NCI-H524 (cell line): ENCODE data around the gene PQBP1.
"Not testable (repeated sequence)": the region's sequence is repeated elsewhere in the genome, so short reads cannot be mapped to it uniquely, and the experiment has no call there.

Experiments
- DNase-seq, 2 experiments: peaks; one replicate each; lab custom pipeline; 2025; lab: John Stamatoyannopoulos, UW

PQBP1 gene, protein sequence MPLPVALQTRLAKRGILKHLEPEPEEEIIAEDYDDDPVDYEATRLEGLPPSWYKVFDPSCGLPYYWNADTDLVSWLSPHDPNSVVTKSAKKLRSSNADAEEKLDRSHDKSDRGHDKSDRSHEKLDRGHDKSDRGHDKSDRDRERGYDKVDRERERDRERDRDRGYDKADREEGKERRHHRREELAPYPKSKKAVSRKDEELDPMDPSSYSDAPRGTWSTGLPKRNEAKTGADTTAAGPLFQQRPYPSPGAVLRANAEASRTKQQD

DNA sequence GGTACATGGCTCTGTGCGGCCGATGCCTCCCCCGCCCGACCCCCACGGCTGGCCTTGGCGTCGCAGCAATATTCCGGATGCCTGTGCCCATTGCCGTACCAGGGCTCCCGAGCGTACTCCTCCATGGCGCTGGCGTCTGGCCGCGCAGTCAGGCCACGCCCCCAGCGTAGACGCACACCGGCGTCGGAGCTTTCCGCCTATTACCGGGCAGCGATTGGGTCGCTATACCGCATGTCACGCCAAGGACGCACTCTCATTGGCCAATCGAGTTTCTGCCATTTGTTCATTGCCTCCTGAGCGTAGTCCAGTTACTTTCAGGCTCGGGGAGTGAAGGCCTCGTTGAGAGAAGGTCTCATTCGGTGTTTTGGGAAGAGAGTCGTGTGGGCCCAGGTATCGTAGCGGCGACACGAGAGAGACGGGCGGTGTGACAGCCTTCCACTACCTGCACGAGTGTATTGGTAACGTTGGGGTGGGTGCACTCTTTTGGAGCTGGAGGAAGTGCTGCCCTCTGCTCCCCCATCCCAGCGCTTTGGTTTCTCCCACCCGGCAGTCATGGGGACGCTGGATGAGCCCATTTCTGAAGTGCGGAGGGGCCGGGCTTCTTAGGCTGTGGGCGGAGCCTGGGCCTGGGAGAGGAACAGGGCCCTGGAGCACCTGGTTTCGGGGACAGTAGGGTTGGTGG lies at the start of gene PQBP1, which contains the start of gene TIMM17B:
TSS of gene PQBP1 (plus strand) at position 306 of the 682 bp plus-strand sequence. CDS start 580 bp downstream, outside the sequence.
TSS of gene TIMM17B (minus strand) at position 144 of the 682 bp plus-strand sequence. CDS start at position 125, 19 bp downstream.
- DNase-seq: peak; percentile 96 to 97

DNA sequence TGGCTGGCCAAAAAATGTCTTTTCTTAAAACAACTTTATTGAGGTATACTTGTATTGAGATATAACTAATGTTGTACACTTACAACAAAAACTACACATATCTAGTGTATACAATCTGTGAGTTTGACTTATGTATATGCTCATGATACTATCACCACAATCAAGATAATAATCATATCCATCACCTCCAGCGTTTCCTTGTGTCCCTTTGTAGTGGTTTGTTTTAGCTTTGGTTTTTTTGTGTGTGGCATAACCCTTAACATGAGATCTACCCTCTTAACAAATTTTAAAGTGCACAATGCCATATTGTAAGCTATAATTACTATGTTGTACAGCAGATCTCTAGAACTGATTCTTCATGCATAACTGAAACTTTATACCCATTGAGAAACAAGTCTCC lies 48.9 kb upstream of the PQBP1 start:
- no peak for DNase-seq

DNA sequence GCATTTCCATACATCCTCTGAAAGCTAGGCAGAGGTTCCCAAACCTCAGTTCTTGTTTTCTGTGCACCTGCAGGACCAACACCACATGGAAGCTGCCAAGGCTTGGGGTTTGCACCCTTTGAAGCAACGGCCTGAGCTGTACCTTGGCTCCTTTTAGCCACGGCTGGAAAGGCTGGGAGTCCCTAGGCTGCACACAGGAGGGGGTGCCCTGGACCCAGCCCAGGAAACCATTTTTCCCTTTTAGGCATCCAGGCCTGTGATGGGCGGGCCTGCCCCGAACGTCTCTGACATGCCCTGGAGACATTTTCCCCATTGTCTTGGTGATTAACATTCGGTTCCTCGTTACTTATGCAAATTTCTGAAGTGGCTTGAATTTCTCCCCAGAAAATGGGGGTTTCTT lies 44.9 kb upstream of the PQBP1 start:
- no peak for DNase-seq

DNA sequence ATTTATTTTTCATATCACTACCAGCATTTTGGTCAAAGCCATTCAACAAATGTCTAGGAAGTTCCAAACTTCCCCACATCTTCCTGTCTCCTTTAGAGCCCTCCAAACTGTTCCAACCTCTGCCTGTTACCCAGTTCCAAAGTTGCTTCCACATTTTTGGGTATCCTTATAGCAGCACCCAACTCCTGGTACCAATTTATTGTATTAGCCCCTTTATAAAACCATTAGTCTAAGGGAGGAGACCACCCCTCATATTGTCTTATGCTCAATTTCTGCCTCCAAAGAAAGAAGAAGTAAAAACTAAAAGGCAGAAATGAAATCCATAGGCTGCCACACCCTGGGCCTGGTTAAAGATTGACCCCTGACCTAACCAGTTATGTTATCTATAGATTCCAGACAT lies 44.2 kb upstream of the PQBP1 start:
- DNase-seq: not testable (repeated sequence)

DNA sequence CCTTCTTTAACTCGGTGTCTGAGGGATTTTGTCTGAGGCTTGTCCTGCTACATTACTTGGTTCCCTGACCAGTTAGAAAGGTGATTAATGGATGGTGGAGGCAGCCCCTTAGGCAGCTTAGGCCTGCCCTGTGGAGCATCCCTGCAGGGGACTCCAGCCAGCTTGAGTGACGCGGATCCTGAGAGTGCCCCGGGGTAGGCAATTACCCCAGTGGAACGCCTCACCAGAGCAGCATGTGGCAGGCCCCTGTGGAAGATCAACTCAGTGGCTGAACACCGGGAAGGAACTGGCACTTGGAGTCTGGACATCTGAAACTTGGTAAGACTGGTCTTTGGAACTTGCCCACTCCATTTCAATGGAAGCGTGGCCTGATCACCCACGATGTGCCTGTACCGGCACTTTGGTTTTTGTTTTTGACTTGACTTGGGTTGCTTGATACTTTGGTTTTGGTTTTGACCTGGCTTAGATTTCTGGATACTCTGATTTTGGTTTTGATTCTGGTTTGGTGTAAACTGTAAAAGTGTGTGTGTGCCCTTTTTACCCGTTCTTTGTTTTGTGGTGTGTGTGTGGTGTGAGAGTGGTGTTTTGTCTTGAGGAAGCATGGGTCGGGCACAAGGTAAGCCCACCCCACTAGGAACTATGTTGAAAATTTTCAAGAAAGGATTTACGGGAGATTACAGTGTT lies 43.5 kb upstream of the PQBP1 start:
- not testable (repeated sequence) for DNase-seq

DNA sequence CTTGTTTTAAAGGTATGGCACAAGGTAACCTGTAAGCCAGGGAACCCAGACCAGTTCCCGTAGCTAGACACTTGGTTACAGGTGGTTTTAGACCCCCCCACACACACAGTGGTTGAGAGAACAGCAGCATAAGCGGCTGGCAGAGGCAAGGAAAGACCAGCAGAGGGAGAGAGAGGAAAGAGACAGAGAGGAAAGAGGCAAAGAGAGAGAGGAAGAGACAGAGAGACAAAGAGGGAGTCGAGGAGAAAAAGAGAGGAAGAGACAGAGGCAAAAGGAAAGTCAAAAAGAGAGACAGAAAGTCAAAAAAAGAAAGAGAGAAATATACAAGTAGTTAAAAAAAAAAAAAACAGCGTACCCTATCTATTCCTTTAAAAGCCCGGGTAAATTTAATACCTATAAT lies 42.8 kb upstream of the PQBP1 start:
- peak in 1 of 2 experiments; percentile 11 for DNase-seq

DNA sequence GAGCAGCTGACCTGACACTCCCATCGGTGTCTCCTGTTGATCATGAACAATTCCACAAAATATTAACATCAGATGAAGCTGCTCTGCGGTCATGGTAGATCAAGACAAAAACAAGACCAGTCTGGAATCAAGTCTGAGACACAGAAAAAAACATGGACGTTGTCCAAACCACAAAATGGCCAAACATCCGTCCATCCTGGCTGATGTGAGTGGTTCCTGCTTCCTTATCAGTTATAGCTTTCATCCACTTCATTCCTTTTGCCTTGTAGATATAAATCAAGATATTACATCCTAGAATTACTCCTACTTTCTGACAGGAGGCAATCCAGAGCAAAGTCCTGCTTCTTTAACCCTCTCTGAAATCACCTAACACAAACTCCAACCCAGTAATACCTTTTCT lies 33.5 kb upstream of the PQBP1 start:
- DNase-seq: no peak

DNA sequence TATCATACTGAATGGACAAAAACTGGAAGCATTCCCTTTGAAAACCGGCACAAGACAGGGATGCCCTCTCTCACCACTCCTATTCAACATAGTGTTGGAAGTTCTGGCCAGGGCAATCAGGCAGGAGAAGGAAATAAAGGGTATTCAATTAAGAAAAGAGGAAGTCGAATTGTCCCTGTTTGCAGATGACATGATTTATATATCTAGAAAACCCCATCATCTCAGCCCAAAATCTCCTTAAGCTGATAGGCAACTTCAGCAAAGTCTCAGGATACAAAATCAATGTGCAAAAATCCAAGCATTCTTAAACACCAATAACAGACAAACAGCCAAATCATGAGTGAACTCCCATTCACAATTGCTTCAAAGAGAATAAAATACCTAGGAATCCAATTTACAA lies 25.7 kb upstream of the PQBP1 start:
- DNase-seq: not testable (repeated sequence)

DNA sequence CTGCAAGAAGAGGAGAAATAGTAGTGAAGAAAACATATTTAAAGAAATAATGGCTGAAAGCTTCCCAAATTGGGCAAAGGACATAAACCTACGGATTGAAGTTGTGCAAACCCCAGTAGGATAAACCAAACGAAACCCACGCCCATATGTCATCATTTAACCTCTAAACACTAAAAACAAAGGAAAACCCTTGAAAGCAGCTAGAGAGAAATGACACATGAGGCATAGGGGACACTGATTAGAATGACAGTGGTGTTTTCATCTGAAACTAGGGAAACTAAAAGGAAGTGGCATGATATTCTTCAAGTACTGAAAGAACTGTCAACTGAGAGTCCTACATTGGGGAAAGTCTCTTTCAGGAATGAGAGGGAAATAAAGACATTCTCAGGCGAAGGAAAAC lies 20.8 kb upstream of the PQBP1 start:
- not testable (repeated sequence) for DNase-seq

DNA sequence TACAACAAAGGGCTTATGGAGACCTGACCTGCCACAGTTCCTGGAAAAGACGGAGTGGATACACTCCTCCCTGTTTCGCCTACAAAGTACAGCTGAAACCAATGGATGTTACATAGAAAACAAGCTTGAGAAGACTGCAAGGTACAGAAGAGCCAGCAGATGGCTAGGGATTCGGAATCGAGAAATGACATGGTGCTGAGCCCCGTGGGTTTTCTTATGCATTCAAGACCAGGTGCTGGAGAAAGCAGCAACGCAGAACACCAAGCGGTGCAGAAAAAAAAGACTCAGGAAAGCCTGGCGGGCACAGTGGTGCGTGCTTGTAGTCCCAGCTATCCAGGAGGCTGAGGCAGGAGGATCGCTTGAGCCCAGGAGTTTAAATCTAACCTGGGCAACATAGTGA lies 14.0 kb upstream of the PQBP1 start:
- DNase-seq: peak; percentile 8 to 36

DNA sequence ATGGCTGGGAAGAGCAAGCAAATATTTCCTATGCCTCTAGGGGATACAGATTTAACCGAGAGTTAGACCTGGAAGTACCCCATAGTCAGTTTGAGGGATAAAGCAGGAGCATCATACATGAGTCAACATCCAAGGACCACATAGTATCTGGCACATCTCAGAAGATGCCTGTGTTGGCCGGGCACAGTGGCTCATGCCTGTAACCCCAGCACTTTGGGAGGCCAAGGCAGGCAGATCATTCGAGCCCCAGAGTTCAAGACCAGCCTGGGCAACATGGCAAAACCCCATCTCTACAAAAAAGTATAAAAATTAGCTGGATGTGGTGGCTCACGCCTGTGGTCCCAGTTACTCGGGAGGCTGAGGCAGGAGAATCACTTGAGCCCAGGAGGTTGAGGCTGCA lies 11.1 kb upstream of the PQBP1 start:
- not testable (repeated sequence) for DNase-seq

DNA sequence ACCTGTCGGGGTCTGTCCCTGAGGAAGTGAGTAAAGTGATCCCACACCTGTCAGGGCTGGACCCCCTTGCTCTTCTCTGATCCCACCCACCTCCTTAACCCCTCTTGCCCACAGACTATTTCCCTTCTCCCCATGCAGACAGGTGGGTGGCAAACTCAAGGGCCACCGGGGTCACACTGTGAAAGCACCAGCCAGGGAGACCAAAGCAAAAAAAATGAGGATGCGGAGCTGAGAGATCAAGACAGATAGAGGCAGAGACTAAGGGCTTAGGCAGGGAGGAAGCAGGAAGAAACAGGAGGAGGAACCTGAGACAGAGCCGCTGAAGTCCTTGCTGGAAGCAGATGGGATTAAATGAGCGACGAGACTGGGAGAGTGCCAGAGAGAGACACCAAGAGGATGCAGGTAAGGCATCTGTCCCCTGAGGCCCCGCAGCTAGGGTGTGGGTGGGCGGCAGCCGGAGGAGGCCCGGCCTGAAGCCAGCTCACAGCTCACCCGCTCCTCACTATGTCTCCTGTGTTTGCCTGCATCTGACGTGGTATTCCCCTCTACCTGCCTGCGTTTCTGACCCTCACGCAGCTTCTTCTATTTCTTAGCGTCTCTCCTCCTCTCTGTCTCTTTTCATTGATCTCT lies 7.3 kb upstream of the PQBP1 start:
- peak; percentile 34 to 70 for DNase-seq

DNA sequence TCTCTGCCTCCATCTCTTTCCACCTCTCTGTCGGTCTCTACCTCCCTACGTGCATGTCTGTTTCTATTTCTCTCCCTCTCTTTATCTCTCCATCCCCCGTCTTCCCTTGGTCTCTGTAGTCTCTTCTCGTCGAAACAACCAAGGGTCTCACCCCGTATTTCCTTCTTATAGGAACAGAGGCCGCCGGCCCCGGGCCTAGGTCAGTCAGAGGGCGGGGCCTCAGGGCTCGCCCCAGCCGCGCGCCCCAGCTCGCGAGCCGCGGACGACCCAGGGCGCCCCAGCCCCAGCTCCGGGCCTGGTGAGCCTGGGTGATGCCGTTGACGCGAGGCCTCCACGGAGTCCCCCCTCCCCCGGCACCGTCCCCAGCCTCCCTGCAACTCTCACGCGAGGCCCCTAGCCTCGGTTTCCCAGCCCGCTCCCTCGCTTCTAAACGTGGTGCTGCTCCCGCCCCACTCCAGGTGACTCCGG lies 6.8 kb upstream of the PQBP1 start:
- DNase-seq: peak in 1 of 2 experiments; percentile 41

DNA sequence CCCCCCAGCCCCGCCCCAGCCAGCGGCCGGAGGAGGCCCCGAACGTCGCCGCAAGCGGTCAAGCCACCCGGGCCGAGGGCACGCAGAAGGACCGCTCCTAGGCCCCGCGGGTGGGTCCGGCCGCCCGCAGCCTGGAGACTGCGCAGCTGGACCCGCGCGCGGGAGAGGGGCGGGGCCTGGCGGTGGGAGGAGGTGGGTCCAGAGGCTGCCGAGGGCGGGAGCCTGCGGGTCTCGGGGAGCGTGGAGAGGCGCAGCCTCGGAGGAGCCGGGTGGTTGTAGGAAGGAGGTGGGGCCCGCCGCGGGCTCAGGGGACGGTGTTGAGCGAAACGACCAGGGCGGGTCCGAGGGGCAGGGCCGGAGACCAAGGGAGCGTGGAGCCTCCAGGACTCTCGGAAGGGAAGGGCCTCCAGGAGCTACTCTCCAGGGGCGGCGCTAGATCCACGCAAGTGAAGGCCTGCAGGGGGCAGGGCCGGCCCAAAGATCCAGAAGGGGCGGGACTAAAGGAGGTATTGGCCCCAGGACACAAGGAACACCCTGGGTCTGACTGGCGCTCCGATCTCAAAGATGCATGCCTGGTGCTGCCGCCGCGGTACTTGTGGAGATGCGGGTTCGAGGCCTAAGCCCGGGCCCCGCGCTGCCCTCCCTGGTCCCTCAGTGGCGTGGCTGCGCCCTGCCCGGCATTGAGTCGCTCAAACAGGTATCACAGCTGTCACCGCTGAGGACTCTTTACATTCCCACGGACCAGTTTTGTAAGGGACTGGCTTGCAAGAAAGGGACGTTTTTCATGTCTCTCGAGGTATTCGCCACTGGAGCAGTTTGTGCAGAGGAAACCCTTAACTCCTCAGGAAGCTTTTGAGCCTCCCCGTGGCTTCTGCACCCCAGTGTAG lies 6.1 kb upstream of the PQBP1 start:
- peak; percentile 81 to 93 for DNase-seq

DNA sequence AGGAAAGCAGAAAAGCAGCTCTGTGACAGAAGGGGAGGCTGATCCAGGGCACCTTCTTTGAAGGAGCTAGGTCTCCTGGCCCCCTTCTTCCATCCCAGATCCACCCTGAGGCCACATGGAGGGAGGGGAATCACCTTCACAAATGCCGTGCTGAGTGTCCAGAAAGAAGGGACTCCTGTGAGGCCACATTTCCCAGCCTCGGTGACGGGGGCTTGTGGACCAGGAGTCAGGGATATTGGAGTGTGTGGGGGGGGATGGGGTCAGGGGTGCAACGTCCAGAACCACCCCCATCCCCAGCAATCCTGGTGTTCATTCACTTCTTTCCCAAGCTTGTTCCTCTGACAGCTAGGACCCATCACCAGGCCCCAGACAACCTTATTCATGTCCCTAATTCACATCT lies 4.8 kb upstream of the PQBP1 start:
- DNase-seq: no peak

DNA sequence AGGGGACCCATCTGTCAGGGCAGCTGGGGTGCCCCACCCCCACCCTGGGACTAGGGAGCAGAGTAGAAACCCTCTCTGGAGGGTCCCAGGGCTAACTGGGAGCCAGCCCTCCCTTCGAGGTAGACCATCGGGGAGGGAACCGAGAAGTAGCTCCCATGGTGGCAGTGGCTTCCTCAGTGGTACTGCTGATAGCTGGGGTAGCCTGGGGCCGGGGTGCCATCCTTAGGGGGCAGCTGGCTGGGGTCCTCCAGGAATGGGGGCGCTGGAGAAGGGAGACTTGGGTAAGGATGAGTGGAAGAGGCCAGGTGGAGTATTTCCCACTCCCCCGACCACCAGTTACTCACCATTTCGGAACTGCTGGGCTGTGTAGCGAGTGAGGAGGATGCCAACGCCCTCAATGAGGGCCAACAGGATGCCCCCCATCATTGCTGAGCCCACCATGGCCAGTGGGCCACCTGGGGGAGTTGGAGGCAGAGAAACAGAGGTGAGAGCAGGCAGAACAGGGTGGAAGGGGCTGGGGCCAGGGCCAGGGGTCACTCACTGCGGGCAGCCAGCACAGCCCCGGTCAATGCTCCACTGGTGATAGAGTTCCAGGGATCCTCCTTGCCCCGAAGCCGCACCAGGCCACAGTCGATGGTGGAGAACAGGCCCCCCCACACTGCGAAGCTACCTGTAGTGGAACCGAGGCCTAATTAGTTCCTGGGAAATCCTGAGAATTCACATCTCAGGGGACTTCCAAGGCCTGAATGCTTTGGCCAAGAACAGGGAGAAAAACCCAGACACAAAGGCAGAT lies 4.0 kb upstream of the PQBP1 start:
- DNase-seq: no peak

DNA sequence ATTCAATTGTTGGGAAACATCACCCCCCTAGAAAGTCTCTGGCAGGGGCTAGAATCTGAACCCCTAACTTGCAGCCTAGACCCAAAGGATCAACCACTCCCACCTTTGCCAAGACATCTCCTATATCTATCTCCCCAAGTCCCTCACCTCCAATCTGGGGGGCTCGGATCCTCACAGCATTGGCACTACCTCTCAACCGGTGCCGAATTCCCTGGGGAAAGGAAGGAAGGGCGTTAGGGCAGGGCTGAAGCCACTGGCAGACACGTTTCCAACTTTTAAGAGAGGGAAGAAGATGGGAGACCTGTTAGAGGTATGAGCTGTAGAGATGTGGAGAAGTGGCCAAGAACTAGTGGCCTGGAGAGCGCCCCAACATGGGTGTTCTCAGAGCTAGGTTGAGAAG lies 2.8 kb upstream of the PQBP1 start:
- no peak for DNase-seq

DNA sequence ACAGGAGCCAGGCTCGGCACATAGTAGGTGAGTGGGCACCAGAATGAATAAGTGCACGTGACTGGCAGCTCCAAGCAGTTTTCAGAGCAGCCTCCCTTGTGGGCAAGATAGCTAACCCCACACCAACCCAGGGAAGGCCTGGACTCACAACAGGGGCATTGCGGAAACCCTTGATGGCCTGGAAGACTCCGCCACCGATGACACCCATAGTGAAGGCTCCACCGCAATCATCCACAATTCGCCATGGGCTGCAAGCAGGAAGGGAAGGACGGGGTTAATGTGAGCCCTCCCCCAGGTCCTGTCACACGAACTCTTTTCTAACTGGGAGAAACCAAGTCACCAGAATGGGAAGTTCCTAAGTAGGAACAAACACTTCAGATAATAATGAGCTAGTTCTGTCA lies 1.1 kb upstream of the PQBP1 start:
- DNase-seq: no peak

DNA sequence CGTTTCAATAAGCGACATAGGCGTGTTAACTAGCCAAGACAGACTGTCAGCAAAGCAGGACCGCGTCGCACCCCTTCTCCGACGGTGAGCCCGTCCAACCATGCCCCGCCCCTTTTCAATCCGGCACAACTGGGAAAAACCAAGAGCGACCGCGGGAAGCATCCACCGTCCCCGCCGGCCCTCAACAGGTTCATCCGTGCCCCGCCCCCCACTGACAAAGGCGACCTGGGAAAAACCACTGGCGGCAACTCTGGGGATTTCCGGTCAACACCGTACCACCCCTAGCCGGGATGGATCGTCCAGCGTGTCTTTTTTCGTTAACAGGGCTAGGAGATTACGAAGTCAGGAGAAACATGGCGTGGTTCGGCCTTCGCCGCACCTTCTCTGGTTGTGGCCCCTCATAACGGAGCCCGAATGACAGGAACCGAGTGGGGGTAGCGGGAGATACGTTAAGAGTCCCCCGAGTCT lies 539 bp upstream of the PQBP1 start:
- DNase-seq: peak; percentile 68 to 70

DNA sequence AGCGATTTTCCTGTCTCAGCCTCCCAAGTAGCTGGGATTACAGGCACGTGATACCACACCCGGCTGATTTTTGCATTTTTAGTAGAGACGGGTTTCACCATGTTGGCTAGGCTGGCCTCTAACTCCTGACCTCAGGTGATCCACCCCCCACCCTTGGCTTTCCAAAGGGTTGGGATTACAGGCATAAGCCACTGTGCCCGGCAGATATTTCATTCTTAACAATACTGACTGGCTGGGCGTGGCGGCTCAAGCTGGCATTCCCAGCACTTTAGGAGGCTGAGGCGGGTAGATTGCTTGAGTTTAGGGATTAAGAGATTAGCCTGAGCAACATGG lies 1.3 kb downstream of the PQBP1 start:
- peak; percentile 10 to 25 for DNase-seq
